Lower leg skin (tissue), 4 donors: ENCODE results near the gene BCAS2. TPM values are rescaled to one million over a fixed set of nuclear protein-coding genes. Genes with fewer than 3 reads are reported as not detected.
"Not testable (repeated sequence)": the region's sequence is repeated elsewhere in the genome, so short reads cannot be mapped to it uniquely, and the experiment has no call there.

ENCODE experiments used
- DNase-seq, 2 donors: peaks; one replicate each; pipeline ENCODE4 v3.0.0-alpha.2; 2019; ENCODE audit warnings: low spot score in 2 of 2
- H3K4me3 ChIP-seq: fragments of 200-600 bp; sonication (generic); 2 replicates; pipeline ENCODE4 v1.5.1; 2017; ENCODE audit warnings: mild to moderate bottlenecking, low read depth; ENCODE audit not compliant: poor library complexity, severe bottlenecking
- CTCF ChIP-seq, 3 donors: fragments of 450-650 bp; IDR thresholded peaks; one replicate each; pipeline ENCODE4 v1.5.1; 2016; ENCODE audit warnings: antibody characterized with exemption in 3 of 3, mild to moderate bottlenecking in 3 of 3, moderate library complexity in 2 of 3
- POLR2A ChIP-seq, 2 donors: fragments of 450-650 bp; IDR thresholded peaks; one replicate each; pipeline ENCODE4 v1.6.1; 2016 to 2017; ENCODE audit warnings: antibody characterized with exemption in 2 of 2, mild to moderate bottlenecking in 1 of 2, moderate library complexity in 1 of 2
- WGBS, 2 donors: methylation state at CpG; one replicate each; pipeline ENCODE4 v1.1.5; 2018; 5-methylcytosine and 5-hydroxymethylcytosine counted together
- intact Hi-C: fragments of 100-400 bp; cut with DNase I; formaldehyde crosslinking; loops from one replicate; pipeline ENCODE4 v1.15.0; 2023; ENCODE audit warnings: low total_unique reads
- total RNA-seq, 4 donors: library from RNA; depleted of rRNA; stranded (reverse); fragments of >200 nt; gene quantifications; one replicate each; pipeline ENCODE4 v1.1.0, GENCODE V29; 2016

The BCAS2 gene
- total RNA-seq, 4 donors from 2014 or later = 30.0 to 38.6 (median 36.0) TPM

DNA sequence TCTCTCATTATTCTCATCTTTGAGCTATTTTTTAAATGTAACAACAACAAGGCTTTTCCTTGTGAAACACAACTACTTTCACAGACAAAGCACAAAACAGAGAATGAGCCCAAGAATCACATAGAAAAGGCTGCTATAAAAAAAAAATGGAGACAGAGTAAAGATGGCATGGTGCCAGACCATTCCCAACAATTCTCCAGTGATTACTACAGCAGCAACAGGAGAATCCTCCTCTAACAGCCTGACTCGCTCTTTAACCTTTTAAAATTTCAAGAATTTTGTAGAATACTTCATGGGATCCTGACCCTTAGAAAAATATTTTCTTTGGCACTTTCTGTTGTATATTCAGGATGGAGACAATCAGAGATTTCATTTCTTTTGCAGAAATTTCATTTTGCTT, 3.8 kb upstream of the BCAS2 start:
- 89 to 93% methylated on average over 1 of the region's 1 CpG for WGBS, 2 donors
- no peak for DNase-seq
- TF ChIP-seq POLR2A (IDR thresholded peaks at IDR 0.05) (no peak), CTCF (IDR thresholded peaks at IDR 0.05) (no peak)
- intact Hi-C loops = no loop called here
- no peak overlapping the region for H3K4me3 ChIP-seq

- 91 to 100% methylated on average over 2 of the region's 2 CpGs for WGBS, 2 donors
- DNase-seq = no peak
- no peak for TF ChIP-seq CTCF (IDR thresholded peaks at IDR 0.05)
- no peak for TF ChIP-seq POLR2A (IDR thresholded peaks at IDR 0.05)
- intact Hi-C loops = no loop called here
- no peak overlapping the region for H3K4me3 ChIP-seq
Observed at GRCh38 chr1:114574365-114574764, 7.0 kb downstream of the BCAS2 start.

GRCh38 chr1:114564141-114564540, 17.3 kb downstream of the BCAS2 start:
- TF ChIP-seq POLR2A (IDR thresholded peaks at IDR 0.05) = no peak
- TF ChIP-seq CTCF (IDR thresholded peaks at IDR 0.05) = no peak
- DNase-seq = no peak

DNA sequence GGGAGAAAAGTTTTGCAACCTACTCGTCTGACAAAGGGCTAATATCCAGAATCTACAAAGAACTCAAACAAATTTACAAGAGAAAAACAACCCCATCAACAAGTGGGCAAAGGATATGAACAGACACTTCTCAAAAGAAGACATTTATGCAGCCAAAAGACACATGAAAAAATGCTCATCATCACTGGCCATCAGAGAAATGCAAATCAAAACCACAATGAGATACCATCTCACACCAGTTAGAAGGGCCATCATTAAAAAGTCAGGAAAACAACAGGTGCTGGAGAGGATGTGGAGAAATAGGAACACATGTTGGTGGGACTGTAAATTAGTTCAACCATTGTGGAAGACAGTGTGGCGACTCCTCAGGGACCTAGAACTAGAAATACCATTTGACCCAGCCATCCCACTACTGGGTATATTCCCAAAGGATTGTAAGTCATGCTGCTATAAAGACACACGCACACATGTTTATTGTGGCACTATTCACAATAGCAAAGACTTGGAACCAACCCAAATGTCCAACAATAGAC, 18.4 kb downstream of the BCAS2 start:
- 88 to 90% methylated on average over 3 of the region's 3 CpGs for WGBS, 2 donors
- intact Hi-C loops, DNase-seq, H3K4me3 ChIP-seq: not testable (repeated sequence)

More at GRCh38 chr1:114564141-114564540, 17.3 kb downstream of the BCAS2 start:
- no peak overlapping the region for H3K4me3 ChIP-seq
- intact Hi-C loops = no loop called here

DNA sequence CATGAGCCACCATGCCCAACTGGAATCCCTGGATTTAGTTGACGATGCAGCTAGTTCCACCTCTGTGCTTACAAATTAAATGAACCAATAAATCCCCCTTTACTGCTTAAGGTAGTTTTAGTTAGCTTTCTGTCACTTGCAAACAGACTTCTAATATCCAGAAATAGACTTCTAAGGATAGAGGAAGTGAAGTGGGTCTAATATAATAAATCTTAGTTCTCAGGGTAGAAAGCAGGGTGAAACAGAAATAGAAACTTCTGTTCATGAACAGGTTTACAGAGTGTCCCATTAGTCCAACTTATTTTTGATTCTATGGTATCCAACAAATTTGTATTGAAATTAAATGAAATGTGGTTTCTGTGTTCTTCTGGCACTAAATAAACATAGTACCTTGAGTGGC, 20.1 kb downstream of the BCAS2 start:
- no peak for DNase-seq
- TF ChIP-seq POLR2A (IDR thresholded peaks at IDR 0.05) = no peak
- no peak for TF ChIP-seq CTCF (IDR thresholded peaks at IDR 0.05)
- intact Hi-C loops = no loop called here
- 67 to 72% methylated on average over 1 of the region's 1 CpG for WGBS, 2 donors
- H3K4me3 ChIP-seq = no peak overlapping the region

DNA sequence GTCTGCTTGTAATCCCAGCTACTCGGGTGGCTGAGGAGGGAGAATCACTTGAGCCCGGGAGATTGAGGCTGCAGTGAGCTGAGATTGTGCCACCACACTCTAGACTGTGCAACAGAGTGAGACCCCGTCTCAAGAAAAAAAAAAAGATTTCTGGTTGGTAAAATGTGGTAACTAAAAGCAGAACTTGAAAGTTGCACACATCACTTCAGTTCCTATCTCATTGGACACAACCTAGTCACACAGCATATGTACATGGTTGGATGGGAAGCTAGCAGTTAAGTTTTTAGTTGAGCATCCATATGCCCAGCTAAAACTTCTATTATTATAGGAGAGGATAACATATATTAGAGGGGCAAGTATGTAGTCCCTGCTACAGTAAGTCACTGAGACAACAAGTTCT, 22.1 kb downstream of the BCAS2 start:
- TF ChIP-seq POLR2A (IDR thresholded peaks at IDR 0.05) (no peak), CTCF (IDR thresholded peaks at IDR 0.05) (no peak)
- no peak overlapping the region for H3K4me3 ChIP-seq
- intact Hi-C loops = no loop called here
- WGBS, 2 donors = 82 to 84% methylated on average over 3 of the region's 3 CpGs
- DNase-seq = no peak
